HFFc6 (cell line): ENCODE measurements around the gene METTL9. TPM values are rescaled to one million over a fixed set of nuclear protein-coding genes. Genes with fewer than 3 reads are reported as not detected.

Source experiments
- DNase-seq: peaks from one replicate; pipeline ENCODE4 v3.0.0-alpha.2; 2018
- H3K27ac Mint-ChIP-seq: 2 replicates; pipeline ENCODE4 v1.8.0; 2020; ENCODE audit warnings: mild to moderate bottlenecking, mixed read lengths
- H3K27me3 Mint-ChIP-seq: 2 replicates; pipeline ENCODE4 v1.8.0; 2021; ENCODE audit warnings: mild to moderate bottlenecking, moderate library complexity, mixed read lengths; ENCODE audit not compliant: insufficient read depth
- H3K36me3 Mint-ChIP-seq: 2 replicates; pipeline ENCODE4 v1.8.0; 2021; ENCODE audit warnings: low read depth, mixed read lengths
- H3K4me1 Mint-ChIP-seq: 2 replicates; pipeline ENCODE4 v1.8.0; 2020; ENCODE audit warnings: low read depth, mixed read lengths
- H3K4me3 Mint-ChIP-seq: 2 replicates; pipeline ENCODE4 v1.8.0; 2020; ENCODE audit warnings: mild to moderate bottlenecking, moderate library complexity, mixed read lengths
- H3K9me3 Mint-ChIP-seq: 2 replicates; pipeline ENCODE4 v1.8.0; 2020; ENCODE audit warnings: mild to moderate bottlenecking, mixed read lengths
- CTCF ChIP-seq: fragments of 200-600 bp; sonication (generic); IDR thresholded peaks from 2 replicates; pipeline ENCODE4 v1.5.0; 2021; ENCODE audit warnings: antibody characterized with exemption, mild to moderate bottlenecking
- total RNA-seq, 6 experiments: library from RNA; stranded (reverse); fragmentation: NEBNext Ultra II Directional; extraction: Animal tissue kit (Norgen Biotek cat#: 25700); gene quantifications; 2 replicates in 1 of 6; 3 replicates in 5 of 6; pipeline ENCODE4 v1.2.3, GENCODE V29; 2021

The METTL9 gene
- total RNA-seq, 6 experiments from 2014 or later, result 147 to 176 (median 151) TPM

DNA sequence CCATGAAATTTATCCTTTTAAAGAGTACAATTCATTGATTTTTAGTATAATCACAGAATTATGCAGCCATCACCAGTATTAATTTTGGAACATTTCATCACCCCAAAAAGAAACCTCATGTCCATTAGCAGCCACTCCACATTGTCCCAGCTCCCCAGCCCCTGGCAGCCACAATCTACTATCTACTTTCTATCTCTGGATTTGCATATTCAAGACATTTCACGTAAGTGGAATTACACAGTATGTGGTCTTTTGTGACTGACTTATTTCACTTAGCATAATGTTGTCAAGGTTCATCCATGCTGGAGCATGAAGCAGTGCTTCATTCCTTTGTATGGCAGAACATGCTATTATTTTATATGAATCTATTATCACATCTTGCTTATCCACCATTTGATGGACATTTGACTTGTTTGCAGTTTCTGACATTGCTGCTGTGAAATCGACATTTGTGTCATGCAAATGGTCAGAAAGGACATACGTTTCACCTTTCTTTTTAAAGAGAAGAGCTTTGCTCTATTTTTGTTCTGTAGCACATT is 10.7 kb downstream of the METTL9 start:
- Mint-ChIP-seq H3K9me3 (no peaks in the 10 kb centered on the region), H3K4me1 (peaks cover 83% of the 10 kb centered on the region), H3K27me3 (no peaks in the 10 kb centered on the region; the same call in 1 of the 2 replicates), H3K4me3 (no peak overlapping the region), H3K36me3 (peaks cover 5% of the 10 kb centered on the region; the same call in 1 of the 2 replicates), H3K27ac (peak overlapping the region; percentile 36; the same call in 1 of the 2 replicates)
- no peak for DNase-seq
- TF ChIP-seq CTCF, result no peak

GRCh38 chr16:21610766-21611165 is 11.4 kb downstream of the METTL9 start:
- no peak overlapping the region for H3K4me3 Mint-ChIP-seq
- H3K27ac Mint-ChIP-seq, result peak overlapping the region; percentile 36; the same call in 1 of the 2 replicates
- H3K4me1 Mint-ChIP-seq, result peaks cover 84% of the 10 kb centered on the region
- TF ChIP-seq CTCF, result no peak
- peaks cover 8% of the 10 kb centered on the region; the same call in 1 of the 2 replicates for H3K36me3 Mint-ChIP-seq
- no peaks in the 10 kb centered on the region; the same call in 1 of the 2 replicates for H3K27me3 Mint-ChIP-seq
- H3K9me3 Mint-ChIP-seq, result no peaks in the 10 kb centered on the region
- DNase-seq, result no peak

GRCh38 chr16:21611198-21611555 is 11.8 kb downstream of the METTL9 start:
- no peaks in the 10 kb centered on the region; the same call in 1 of the 2 replicates for H3K27me3 Mint-ChIP-seq
- peaks cover 12% of the 10 kb centered on the region; the same call in 1 of the 2 replicates for H3K36me3 Mint-ChIP-seq
- H3K27ac Mint-ChIP-seq, result peak overlapping the region; percentile 72
- peak overlapping the region; percentile 15; the same call in 1 of the 2 replicates for H3K4me3 Mint-ChIP-seq
- H3K9me3 Mint-ChIP-seq, result no peaks in the 10 kb centered on the region
- no peak for TF ChIP-seq CTCF
- peak; percentile 39 for DNase-seq
- peaks cover 84% of the 10 kb centered on the region for H3K4me1 Mint-ChIP-seq

DNA sequence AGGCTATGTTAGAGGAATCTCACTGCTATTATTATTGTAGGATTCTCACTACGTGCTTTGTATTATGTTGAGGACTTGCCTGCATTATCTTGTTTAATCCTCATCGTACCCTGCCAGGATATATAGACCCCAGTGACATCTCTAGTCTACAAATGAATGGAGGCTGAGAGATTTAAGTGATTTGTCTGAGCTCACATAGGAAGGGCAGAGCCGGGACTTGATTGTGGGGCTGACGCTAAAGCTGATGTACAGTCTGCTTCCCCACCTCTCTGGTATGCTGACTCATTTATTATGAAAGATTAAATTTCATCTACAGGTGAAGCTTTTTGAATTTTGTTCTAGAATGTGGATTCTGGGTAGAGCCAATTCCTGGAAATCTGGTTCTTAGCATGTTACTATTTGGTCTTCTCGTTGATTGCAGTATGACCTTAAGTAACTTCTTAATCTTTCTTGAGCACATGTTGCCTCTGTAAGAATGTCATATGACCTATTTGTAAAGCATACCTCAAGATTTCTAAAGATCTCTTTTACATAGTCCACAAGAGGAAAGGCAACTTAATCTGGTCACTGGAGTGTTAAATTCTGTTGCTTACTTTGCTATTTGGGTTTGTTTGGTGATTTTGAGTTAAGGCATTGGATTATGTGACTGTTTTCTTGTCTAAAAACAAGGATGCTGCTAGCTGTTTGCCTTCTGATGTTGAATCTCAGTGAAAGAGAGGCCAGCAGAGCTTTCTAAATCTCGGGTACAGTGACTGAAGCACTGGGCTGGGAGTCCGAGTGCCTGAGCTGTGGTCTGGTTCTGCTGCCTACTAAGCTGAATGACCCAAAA is 12.4 kb downstream of the METTL9 start:
- no peak for TF ChIP-seq CTCF
- Mint-ChIP-seq H3K27ac (peak overlapping the region; percentile 72), H3K36me3 (peaks cover 12% of the 10 kb centered on the region), H3K9me3 (no peaks in the 10 kb centered on the region), H3K27me3 (no peaks in the 10 kb centered on the region; the same call in 1 of the 2 replicates), H3K4me3 (peak overlapping the region; percentile 32; the same call in 1 of the 2 replicates), H3K4me1 (peaks cover 81% of the 10 kb centered on the region)
- no peak for DNase-seq

DNA sequence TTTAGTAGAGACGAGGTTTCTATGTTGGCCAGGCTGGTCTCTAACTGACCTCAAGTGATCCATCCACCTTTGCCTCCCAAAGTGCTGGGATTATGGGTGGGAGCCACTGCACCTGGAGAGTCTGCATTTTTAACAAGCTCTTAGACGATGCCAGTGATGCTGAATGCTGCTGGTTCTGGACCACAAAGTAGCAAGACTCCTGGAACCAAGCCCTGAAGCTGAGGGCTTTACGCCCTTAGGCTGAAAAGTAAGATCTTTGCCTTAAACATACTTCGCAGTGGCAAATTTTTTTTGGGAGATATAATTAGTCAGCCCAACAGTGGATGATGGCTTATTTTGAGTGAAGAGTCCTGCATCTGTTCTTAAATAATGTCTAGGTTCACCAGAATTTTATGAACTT is 14.0 kb downstream of the METTL9 start:
- peaks cover 18% of the 10 kb centered on the region for H3K36me3 Mint-ChIP-seq
- no peak for TF ChIP-seq CTCF
- no peaks in the 10 kb centered on the region; the same call in 1 of the 2 replicates for H3K27me3 Mint-ChIP-seq
- peaks cover 75% of the 10 kb centered on the region for H3K4me1 Mint-ChIP-seq
- 0 out of 2 replicates have a peak overlapping the region, but pooled peaks have one; percentile 29 for H3K27ac Mint-ChIP-seq
- DNase-seq, result no peak
- no peak overlapping the region for H3K4me3 Mint-ChIP-seq
- H3K9me3 Mint-ChIP-seq, result no peaks in the 10 kb centered on the region
